Aorta (tissue), 5 donors: ENCODE results near the gene TSNAX. TPM values are rescaled to one million over a fixed set of nuclear protein-coding genes. Genes with fewer than 3 reads are reported as not detected.
"Not testable (repeated sequence)": the region's sequence is repeated elsewhere in the genome, so short reads cannot be mapped to it uniquely, and the experiment has no call there.

Experiments used
- ATAC-seq: fragments of 200-7000 bp; cut with Tn5 transposase; one replicate; pipeline ENCODE4 v1.9.1; 2022; ENCODE audit warnings: moderate library complexity; ENCODE audit not compliant: low FRiP score
- DNase-seq, 2 donors: peaks; one replicate each; pipeline ENCODE4 v3.0.0-alpha.2; 2020
- H3K27ac ChIP-seq, 2 donors: one replicate each; pipeline ENCODE4 v1.5.1; 2013; ENCODE audit warnings: low read length in 2 of 2, mild to moderate bottlenecking in 2 of 2, moderate library complexity in 2 of 2, control low read depth in 1 of 2, inconsistent platforms in 1 of 2, low read depth in 1 of 2
- H3K27me3 ChIP-seq, 2 donors: one replicate each; pipeline ENCODE4 v1.6.1; 2013; ENCODE audit warnings: control low read depth in 1 of 2, low read length in 1 of 2, mild to moderate bottlenecking in 1 of 2, moderate library complexity in 1 of 2; ENCODE audit not compliant: insufficient read depth in 2 of 2, control insufficient read depth in 1 of 2
- H3K36me3 ChIP-seq, 2 donors: one replicate each; pipeline ENCODE4 v1.6.1; 2013; ENCODE audit warnings: control low read depth in 1 of 2, low read length in 1 of 2, mild to moderate bottlenecking in 1 of 2; ENCODE audit not compliant: insufficient read depth in 2 of 2, control insufficient read depth in 1 of 2
- H3K4me1 ChIP-seq, 2 donors: one replicate each; pipeline ENCODE4 v1.6.1; 2013; ENCODE audit warnings: low read length in 2 of 2, control low read depth in 1 of 2, mild to moderate bottlenecking in 1 of 2, moderate library complexity in 1 of 2; ENCODE audit not compliant: insufficient read depth in 2 of 2, control insufficient read depth in 1 of 2
- H3K4me3 ChIP-seq, 2 donors: one replicate each; pipeline ENCODE4 v1.5.1; 2013; ENCODE audit warnings: low read length in 2 of 2, control low read depth in 1 of 2, mild to moderate bottlenecking in 1 of 2
- H3K9me3 ChIP-seq: one replicate; pipeline ENCODE4 v1.6.1; 2013; ENCODE audit warnings: mild to moderate bottlenecking, low read length; ENCODE audit not compliant: control insufficient read depth
- WGBS, 2 donors: extraction: QIAGEN DNeasy Blood & Tissue Kit; methylation state at CpG; one replicate each; pipeline ENCODE4 v1.1.7; 2013; 5-methylcytosine and 5-hydroxymethylcytosine counted together
- intact Hi-C, 2 donors: fragments of 100-400 bp; cut with DNase I; formaldehyde crosslinking; loops; one replicate each; pipeline versions ENCODE4 v1.14.2 to v1.15.0; 2022
- polyA plus RNA-seq, 2 donors: library from polyadenylated mRNA; stranded (reverse); fragments of 200-250 nt; gene quantifications; one replicate each; pipeline ENCODE4 v1.2.3, GENCODE V29; 2013
- total RNA-seq, 2 donors: library from RNA; stranded (reverse); fragmentation: NEBNext Ultra II Directional; extraction: Animal tissue kit (Norgen Biotek cat#: 25700); gene quantifications; one replicate each; pipeline ENCODE4 v1.2.1, GENCODE V29; 2021
- donor health status: healthy with polysubstance abuse.
- donor health status: Bipolar disorder and iron deficiency.
- donor health status: DM: no; HTN: no; CAD: no.
- donor health status: DM: no; HTN: no; CAD: no.
- donor health status: DM: yes; HTN: yes; CAD: no.

The TSNAX gene
- total and polyA plus RNA-seq, 4 donors: 19.3 to 42.0 (median 28.9) TPM

DNA sequence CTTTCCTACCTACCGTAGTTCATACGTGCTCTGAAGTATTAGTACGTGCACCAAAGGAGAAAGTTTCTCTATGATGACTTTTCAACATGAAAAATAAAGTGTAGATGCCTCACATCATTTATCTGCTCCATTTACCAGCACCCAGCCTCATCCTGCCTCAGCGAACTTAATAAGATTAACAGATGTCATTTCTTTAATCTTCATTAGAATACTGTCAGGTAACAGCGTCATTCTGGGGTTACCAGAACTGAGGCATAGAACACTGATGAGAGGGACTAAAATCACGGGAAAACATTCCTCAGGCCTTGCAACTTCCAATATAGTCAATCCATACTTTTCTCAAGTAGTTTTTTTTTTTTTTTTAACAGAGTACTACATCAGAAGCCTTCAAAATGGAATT is 54.9 kb downstream of the TSNAX start:
- H3K4me1 ChIP-seq: no peaks in the 10 kb centered on the region
- 92 to 93% methylated on average over 6 of the region's 6 CpGs for WGBS, 2 donors
- H3K9me3 ChIP-seq: no peaks in the 10 kb centered on the region
- intact Hi-C loops: no loop called here
- ATAC-seq (no peak), DNase-seq (no peak)
- H3K27ac ChIP-seq: no peak overlapping the region
- no peak overlapping the region for H3K4me3 ChIP-seq
- no peaks in the 10 kb centered on the region for H3K36me3 ChIP-seq
- no peaks in the 10 kb centered on the region for H3K27me3 ChIP-seq

DNA sequence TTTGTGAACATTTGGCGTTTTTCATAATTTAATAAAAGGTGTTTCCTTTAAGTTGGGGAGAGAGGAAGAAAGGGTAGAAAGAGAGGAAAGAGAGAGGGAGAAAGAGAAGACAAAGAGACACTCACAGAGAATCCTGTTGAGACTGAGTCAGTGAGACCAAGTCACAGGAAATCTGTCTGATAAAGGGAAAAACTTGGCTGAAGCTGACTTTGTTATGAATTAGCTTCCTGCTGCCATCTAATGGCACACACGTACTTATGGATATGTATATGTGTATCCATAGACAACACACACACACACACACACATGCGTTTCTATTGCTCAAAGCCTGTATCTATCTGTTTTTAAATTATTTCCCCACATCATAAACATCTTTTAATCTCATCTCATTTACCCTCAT is 55.6 kb downstream of the TSNAX start:
- no peaks in the 10 kb centered on the region for H3K9me3 ChIP-seq
- 45 to 48% methylated on average over 3 of the region's 3 CpGs for WGBS, 2 donors
- no peak for DNase-seq
- intact Hi-C loops: no loop called here
- H3K36me3 ChIP-seq: no peaks in the 10 kb centered on the region
- no peaks in the 10 kb centered on the region for H3K4me1 ChIP-seq
- no peaks in the 10 kb centered on the region for H3K27me3 ChIP-seq
- H3K27ac ChIP-seq: no peak overlapping the region
- no peak overlapping the region for H3K4me3 ChIP-seq
- no peak for ATAC-seq

DNA sequence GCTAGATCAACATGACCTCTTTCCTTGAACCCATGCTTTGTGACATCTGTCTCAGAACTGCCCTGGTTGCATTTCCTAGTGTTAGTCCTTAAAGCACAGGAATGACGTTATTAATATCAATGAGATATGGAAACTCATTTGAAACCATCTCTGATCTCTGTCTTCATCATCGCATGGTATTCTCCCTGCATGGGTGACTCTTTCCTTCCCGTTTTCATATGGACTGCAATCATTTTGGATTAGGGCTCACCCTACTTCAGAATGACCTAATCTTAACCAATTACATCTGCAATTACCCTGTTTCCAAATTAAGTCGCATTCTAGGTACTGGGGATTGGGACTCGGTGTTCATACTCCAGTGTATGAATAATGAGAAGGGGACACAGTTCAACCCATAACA is 56.5 kb downstream of the TSNAX start:
- Histone ChIP-seq H3K27me3 (no peaks in the 10 kb centered on the region), H3K9me3 (no peaks in the 10 kb centered on the region), H3K36me3 (no peaks in the 10 kb centered on the region), H3K4me3 (no peak overlapping the region), H3K27ac (no peak overlapping the region), H3K4me1 (no peaks in the 10 kb centered on the region)
- no peak for ATAC-seq
- WGBS, 2 donors: 81 to 92% methylated on average over 4 to 5 of the region's 5 CpGs
- no peak for DNase-seq
- intact Hi-C loops: loop anchor here in 1 of 2 donors (5.0 kb wide), 1 partner anchor 228 kb away; no protein-coding TSS in a partner anchor

DNA sequence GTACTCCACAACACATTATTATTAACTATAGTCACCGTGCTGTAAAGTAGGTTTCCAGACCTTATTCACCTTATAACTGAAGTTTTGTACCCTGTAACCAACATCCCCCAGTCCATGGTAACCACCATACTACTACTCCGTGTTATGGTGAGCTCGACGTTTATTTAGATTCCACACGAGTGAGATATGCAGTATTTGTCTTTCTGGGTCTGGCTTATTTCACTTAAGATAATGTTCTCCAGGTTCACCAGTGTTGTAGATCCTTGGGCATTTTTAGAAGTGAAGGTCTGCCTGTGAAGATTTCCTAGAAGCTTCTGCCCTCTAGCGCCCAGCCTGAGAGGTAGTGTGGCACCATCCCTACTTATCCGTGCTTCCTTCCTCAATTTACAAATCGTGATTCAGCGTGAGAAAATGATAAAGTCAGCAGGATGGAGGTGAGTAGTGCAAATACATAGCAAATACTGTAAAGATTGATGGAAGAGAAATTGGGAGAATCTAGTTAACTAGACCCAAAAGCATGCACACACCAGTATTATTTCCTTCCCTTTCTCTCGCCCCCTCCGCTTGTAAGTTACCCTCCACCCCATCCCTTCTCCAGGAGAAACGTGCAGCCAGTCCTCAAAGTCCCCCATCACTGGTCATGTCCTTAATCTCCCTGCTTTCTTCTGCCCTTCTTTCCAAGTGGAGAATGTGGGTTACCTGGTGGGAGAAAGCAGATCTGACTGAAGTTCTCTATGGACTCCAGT is 62.2 kb downstream of the TSNAX start:
- H3K4me3 ChIP-seq: no peak overlapping the region
- no peak overlapping the region for H3K27ac ChIP-seq
- no peaks in the 10 kb centered on the region for H3K27me3 ChIP-seq
- intact Hi-C loops: loop anchor here in 1 of 2 donors (5.0 kb wide), 1 partner anchor 233 kb away; no protein-coding TSS in a partner anchor
- 18% methylated on average over 12 of the region's 12 CpGs for WGBS, 2 donors
- no peaks in the 10 kb centered on the region for H3K36me3 ChIP-seq
- no peaks in the 10 kb centered on the region for H3K4me1 ChIP-seq
- ATAC-seq: peak; percentile 76
- H3K9me3 ChIP-seq: no peaks in the 10 kb centered on the region
- peak in 1 of 2 donors; percentile 59 for DNase-seq

DNA sequence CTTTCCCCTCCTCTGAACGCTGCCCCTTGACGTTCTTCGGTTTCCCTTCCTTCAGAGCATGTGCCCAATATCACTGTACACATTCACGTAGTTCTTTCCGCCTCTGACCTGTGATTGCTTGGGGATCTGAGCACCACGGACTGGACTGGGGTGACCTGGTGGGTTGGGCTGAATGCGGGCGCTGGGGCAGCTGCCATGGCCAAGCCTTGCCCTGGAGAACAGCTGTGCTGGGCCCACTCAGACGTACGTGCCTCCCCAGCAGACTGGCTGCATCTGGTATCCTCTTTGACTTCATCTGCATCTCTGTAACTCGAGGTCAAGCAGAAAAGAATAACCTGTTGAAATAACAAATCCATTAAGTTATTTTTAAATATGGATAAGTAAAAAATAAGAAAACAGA is 63.0 kb downstream of the TSNAX start:
- H3K4me1 ChIP-seq: no peaks in the 10 kb centered on the region
- H3K27me3 ChIP-seq: no peaks in the 10 kb centered on the region
- 75 to 78% methylated on average over 11 of the region's 11 CpGs for WGBS, 2 donors
- DNase-seq (no peak), ATAC-seq (no peak)
- H3K4me3 ChIP-seq: no peak overlapping the region
- H3K36me3 ChIP-seq: no peaks in the 10 kb centered on the region
- no peak overlapping the region for H3K27ac ChIP-seq
- no peaks in the 10 kb centered on the region for H3K9me3 ChIP-seq
- intact Hi-C loops: loop anchor here in 1 of 2 donors (5.0 kb wide), 1 partner anchor 234 kb away; no protein-coding TSS in a partner anchor

DNA sequence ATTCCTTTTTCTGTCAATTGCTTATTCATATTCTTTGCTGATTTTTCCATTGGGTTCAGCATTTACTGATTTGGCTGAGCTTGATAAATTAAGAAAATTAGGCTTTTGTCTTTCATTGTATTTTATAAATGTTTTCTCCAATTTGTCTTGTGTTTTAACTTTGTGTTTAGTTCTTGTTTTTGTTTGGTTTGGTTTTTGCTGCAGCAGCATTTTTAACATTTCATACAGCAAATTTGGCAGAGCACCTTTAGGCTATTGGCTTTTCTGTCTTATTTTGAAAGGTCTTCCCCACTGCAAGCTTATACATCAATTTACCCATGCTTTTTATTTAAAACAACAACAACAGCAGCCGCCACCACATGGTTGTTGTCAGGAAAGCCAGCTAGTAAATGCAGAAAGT is 64.3 kb downstream of the TSNAX start:
- H3K9me3 ChIP-seq: no peaks in the 10 kb centered on the region
- H3K4me3 ChIP-seq: no peak overlapping the region
- no peaks in the 10 kb centered on the region for H3K36me3 ChIP-seq
- intact Hi-C loops: loop anchor here in 1 of 2 donors (5.0 kb wide), 1 partner anchor 236 kb away; no protein-coding TSS in a partner anchor
- no peaks in the 10 kb centered on the region for H3K4me1 ChIP-seq
- WGBS, 2 donors: 65 to 100% methylated on average over 1 of the region's 1 CpG
- DNase-seq (no peak), ATAC-seq (no peak)
- H3K27ac ChIP-seq: no peak overlapping the region
- H3K27me3 ChIP-seq: no peaks in the 10 kb centered on the region

DNA sequence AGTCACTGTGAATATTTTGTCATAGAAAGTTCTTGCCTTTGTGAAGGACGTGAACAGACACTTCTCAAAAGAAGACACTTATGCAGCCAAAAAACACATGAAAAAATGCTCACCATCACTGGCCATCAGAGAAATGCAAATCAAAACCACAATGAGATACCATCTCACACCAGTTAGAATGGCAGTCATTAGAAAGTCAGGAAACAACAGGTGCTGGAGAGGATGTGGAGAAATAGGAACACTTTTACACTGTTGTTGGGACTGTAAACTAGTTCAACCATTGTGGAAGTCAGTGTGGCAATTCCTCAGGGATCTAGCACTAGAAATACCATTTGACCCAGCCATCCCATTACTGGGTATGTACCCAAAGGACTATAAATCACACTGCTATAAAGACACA is 64.8 kb downstream of the TSNAX start:
- intact Hi-C loops: loop anchor here in 1 of 2 donors (5.0 kb wide), 1 partner anchor 236 kb away; no protein-coding TSS in a partner anchor
- not testable (repeated sequence) for H3K27ac ChIP-seq, H3K36me3 ChIP-seq, DNase-seq, H3K9me3 ChIP-seq, H3K4me1 ChIP-seq, H3K4me3 ChIP-seq, H3K27me3 ChIP-seq, ATAC-seq
- WGBS, 2 donors: 91 to 97% methylated on average over 1 of the region's 1 CpG

DNA sequence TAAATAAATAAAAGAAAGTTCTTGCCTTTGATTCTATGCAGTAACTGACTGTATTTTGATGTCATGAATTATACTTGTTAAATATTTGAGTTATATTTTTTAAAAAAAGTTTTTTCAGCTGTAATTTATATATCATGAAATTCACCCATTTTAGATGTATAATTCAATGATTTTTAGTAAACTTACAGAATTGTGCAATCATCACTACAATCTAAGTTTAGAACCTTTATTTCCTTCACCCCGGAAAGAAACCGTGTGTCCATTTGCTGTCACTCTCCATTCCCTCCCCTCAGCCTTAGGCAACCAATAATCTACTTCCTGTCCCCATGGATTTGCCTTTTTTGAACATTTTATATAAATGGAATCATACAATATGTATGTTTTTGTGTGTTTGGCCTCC is 65.7 kb downstream of the TSNAX start:
- Histone ChIP-seq H3K27me3 (no peaks in the 10 kb centered on the region), H3K4me1 (no peaks in the 10 kb centered on the region), H3K27ac (no peak overlapping the region), H3K36me3 (no peaks in the 10 kb centered on the region), H3K4me3 (no peak overlapping the region), H3K9me3 (no peaks in the 10 kb centered on the region)
- ATAC-seq: no peak
- WGBS, 2 donors: 42 to 69% methylated on average over 2 of the region's 2 CpGs
- intact Hi-C loops: loop anchor here in 1 of 2 donors (5.0 kb wide), 1 partner anchor 237 kb away; no protein-coding TSS in a partner anchor
- DNase-seq: no peak

DNA sequence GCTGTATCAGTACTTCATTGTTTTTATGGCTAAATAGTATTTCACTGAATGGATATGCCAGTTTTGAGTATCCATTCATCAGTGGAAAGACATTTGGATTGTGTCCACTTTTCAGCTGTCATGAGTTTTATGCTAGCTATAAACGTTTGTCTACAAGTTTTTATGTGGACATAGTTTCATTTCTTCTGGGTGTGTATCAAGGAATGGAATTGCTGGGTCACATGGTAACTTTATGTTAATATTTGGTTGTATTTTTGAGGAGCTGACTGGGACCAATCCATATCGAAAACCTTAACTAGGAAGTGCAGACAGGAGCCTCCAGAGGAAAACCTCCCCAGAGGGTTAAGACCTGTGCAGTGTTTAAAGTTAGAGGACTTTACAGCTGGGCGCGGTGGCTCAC is 66.3 kb downstream of the TSNAX start:
- no peak for DNase-seq
- Histone ChIP-seq H3K4me3 (no peak overlapping the region), H3K9me3 (no peaks in the 10 kb centered on the region), H3K36me3 (no peaks in the 10 kb centered on the region), H3K4me1 (no peaks in the 10 kb centered on the region), H3K27me3 (no peaks in the 10 kb centered on the region), H3K27ac (no peak overlapping the region)
- intact Hi-C loops: loop anchor here in 1 of 2 donors (5.0 kb wide), 1 partner anchor 237 kb away; no protein-coding TSS in a partner anchor
- no peak for ATAC-seq
- WGBS, 2 donors: 72 to 81% methylated on average over 4 of the region's 4 CpGs
